Measurements from ENCODE around the gene KIAA1328.
"Not testable (repeated sequence)": the region's sequence is repeated elsewhere in the genome, so short reads cannot be mapped to it uniquely, and the experiment has no call there.

Gene KIAA1328

GRCh38 chr18:36872329-36872728, 43.4 kb downstream of the KIAA1328 start:
- TF ChIP-seq CTCF (IDR thresholded peaks at IDR 0.05; ENCODE audit: unreplicated experiment in 3 of 3), result no peak
- Mint-ChIP-seq H3K36me3 (ENCODE audit: low read depth) (peaks cover 62% of the 10 kb centered on the region), H3K4me3 (no peak overlapping the region), H3K9me3 (peaks cover 25% of the 10 kb centered on the region), H3K4me1 (no peaks in the 10 kb centered on the region), H3K27me3 (ENCODE audit: low read depth) (no peaks in the 10 kb centered on the region), H3K27ac (peak overlapping the region in 1 of 3 experiments; percentile 37)

- not testable (repeated sequence) for H3K4me3 Mint-ChIP-seq; H3K27me3 Mint-ChIP-seq (ENCODE audit: low read depth); H3K27ac Mint-ChIP-seq; H3K4me1 Mint-ChIP-seq
- Mint-ChIP-seq H3K36me3 (ENCODE audit: low read depth) (peaks cover 74% of the 10 kb centered on the region), H3K9me3 (peaks cover 25% of the 10 kb centered on the region)
Measured at GRCh38 chr18:36873826-36874225, 44.9 kb downstream of the KIAA1328 start.

GRCh38 chr18:36879796-36880195, 50.9 kb downstream of the KIAA1328 start:
- not testable (repeated sequence) for H3K27ac Mint-ChIP-seq; H3K27me3 Mint-ChIP-seq (ENCODE audit: low read depth); H3K4me3 Mint-ChIP-seq; H3K4me1 Mint-ChIP-seq
- peaks cover 35% of the 10 kb centered on the region for H3K9me3 Mint-ChIP-seq
- peaks cover 61% of the 10 kb centered on the region for H3K36me3 Mint-ChIP-seq (ENCODE audit: low read depth)

GRCh38 chr18:36885981-36886380, 57.1 kb downstream of the KIAA1328 start:
- H3K36me3 Mint-ChIP-seq (ENCODE audit: low read depth), result peaks cover 5% of the 10 kb centered on the region
- H3K4me3 Mint-ChIP-seq, result no peak overlapping the region
- no peak overlapping the region for H3K27ac Mint-ChIP-seq
- H3K27me3 Mint-ChIP-seq (ENCODE audit: low read depth), result no peaks in the 10 kb centered on the region
- TF ChIP-seq CTCF (IDR thresholded peaks at IDR 0.05; ENCODE audit: unreplicated experiment in 3 of 3), result no peak
- H3K4me1 Mint-ChIP-seq, result no peaks in the 10 kb centered on the region
- no peaks in the 10 kb centered on the region for H3K9me3 Mint-ChIP-seq

- TF ChIP-seq CTCF (IDR thresholded peaks at IDR 0.05; ENCODE audit: unreplicated experiment in 3 of 3), result no peak
- no peaks in the 10 kb centered on the region for H3K36me3 Mint-ChIP-seq (ENCODE audit: low read depth)
- H3K27ac Mint-ChIP-seq, result peak overlapping the region in 1 of 3 experiments; percentile 65
- no peak overlapping the region for H3K4me3 Mint-ChIP-seq
- no peaks in the 10 kb centered on the region for H3K27me3 Mint-ChIP-seq (ENCODE audit: low read depth)
- no peaks in the 10 kb centered on the region for H3K4me1 Mint-ChIP-seq
- no peaks in the 10 kb centered on the region for H3K9me3 Mint-ChIP-seq
Measured at GRCh38 chr18:36887114-36887513, 58.2 kb downstream of the KIAA1328 start.

- Mint-ChIP-seq H3K36me3 (ENCODE audit: low read depth) (no peaks in the 10 kb centered on the region), H3K27me3 (ENCODE audit: low read depth) (no peaks in the 10 kb centered on the region), H3K4me3 (no peak overlapping the region), H3K27ac (peak overlapping the region in 1 of 3 experiments; percentile 4), H3K4me1 (no peaks in the 10 kb centered on the region), H3K9me3 (no peaks in the 10 kb centered on the region)
- TF ChIP-seq CTCF (IDR thresholded peaks at IDR 0.05; ENCODE audit: unreplicated experiment in 3 of 3), result no peak
Measured at GRCh38 chr18:36887864-36888263, 58.9 kb downstream of the KIAA1328 start.

- H3K36me3 Mint-ChIP-seq (ENCODE audit: low read depth), result no peaks in the 10 kb centered on the region
- H3K9me3 Mint-ChIP-seq, result no peaks in the 10 kb centered on the region
- no peak overlapping the region for H3K27ac Mint-ChIP-seq
- no peaks in the 10 kb centered on the region for H3K4me1 Mint-ChIP-seq
- H3K27me3 Mint-ChIP-seq (ENCODE audit: low read depth), result no peaks in the 10 kb centered on the region
- no peak for TF ChIP-seq CTCF (IDR thresholded peaks at IDR 0.05; ENCODE audit: unreplicated experiment in 3 of 3)
- no peak overlapping the region for H3K4me3 Mint-ChIP-seq
Measured at GRCh38 chr18:36888778-36889177, 59.9 kb downstream of the KIAA1328 start.
